ENCODE results near the gene PIK3R6. TPM values are rescaled to one million over a fixed set of nuclear protein-coding genes. Genes with fewer than 3 reads are reported as not detected.

Gene PIK3R6
- total and polyA plus RNA-seq, 2 experiments from 2014 or later, result 0.11 to 0.24 TPM

DNA sequence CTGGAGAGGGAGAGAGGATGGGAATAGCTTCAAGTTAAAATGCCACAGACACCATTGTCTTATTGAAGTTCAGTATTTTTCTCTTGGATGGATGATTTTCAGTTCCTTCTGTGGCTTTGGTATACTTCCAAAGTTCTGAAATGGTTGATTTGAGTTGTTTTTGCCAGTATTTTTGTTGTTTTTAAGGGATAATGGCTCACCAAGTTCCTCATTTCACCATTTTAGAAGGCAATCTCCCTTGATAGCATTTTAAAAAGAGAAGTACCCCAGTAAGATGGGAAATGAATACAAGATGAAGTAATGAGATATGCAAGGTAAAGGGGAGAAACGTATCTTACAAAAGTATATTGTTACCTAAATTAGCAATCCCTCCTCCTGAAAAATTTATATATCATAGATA, 90.6 kb downstream of the PIK3R6 start (continued):
- TF ChIP-seq, protein P1, sequence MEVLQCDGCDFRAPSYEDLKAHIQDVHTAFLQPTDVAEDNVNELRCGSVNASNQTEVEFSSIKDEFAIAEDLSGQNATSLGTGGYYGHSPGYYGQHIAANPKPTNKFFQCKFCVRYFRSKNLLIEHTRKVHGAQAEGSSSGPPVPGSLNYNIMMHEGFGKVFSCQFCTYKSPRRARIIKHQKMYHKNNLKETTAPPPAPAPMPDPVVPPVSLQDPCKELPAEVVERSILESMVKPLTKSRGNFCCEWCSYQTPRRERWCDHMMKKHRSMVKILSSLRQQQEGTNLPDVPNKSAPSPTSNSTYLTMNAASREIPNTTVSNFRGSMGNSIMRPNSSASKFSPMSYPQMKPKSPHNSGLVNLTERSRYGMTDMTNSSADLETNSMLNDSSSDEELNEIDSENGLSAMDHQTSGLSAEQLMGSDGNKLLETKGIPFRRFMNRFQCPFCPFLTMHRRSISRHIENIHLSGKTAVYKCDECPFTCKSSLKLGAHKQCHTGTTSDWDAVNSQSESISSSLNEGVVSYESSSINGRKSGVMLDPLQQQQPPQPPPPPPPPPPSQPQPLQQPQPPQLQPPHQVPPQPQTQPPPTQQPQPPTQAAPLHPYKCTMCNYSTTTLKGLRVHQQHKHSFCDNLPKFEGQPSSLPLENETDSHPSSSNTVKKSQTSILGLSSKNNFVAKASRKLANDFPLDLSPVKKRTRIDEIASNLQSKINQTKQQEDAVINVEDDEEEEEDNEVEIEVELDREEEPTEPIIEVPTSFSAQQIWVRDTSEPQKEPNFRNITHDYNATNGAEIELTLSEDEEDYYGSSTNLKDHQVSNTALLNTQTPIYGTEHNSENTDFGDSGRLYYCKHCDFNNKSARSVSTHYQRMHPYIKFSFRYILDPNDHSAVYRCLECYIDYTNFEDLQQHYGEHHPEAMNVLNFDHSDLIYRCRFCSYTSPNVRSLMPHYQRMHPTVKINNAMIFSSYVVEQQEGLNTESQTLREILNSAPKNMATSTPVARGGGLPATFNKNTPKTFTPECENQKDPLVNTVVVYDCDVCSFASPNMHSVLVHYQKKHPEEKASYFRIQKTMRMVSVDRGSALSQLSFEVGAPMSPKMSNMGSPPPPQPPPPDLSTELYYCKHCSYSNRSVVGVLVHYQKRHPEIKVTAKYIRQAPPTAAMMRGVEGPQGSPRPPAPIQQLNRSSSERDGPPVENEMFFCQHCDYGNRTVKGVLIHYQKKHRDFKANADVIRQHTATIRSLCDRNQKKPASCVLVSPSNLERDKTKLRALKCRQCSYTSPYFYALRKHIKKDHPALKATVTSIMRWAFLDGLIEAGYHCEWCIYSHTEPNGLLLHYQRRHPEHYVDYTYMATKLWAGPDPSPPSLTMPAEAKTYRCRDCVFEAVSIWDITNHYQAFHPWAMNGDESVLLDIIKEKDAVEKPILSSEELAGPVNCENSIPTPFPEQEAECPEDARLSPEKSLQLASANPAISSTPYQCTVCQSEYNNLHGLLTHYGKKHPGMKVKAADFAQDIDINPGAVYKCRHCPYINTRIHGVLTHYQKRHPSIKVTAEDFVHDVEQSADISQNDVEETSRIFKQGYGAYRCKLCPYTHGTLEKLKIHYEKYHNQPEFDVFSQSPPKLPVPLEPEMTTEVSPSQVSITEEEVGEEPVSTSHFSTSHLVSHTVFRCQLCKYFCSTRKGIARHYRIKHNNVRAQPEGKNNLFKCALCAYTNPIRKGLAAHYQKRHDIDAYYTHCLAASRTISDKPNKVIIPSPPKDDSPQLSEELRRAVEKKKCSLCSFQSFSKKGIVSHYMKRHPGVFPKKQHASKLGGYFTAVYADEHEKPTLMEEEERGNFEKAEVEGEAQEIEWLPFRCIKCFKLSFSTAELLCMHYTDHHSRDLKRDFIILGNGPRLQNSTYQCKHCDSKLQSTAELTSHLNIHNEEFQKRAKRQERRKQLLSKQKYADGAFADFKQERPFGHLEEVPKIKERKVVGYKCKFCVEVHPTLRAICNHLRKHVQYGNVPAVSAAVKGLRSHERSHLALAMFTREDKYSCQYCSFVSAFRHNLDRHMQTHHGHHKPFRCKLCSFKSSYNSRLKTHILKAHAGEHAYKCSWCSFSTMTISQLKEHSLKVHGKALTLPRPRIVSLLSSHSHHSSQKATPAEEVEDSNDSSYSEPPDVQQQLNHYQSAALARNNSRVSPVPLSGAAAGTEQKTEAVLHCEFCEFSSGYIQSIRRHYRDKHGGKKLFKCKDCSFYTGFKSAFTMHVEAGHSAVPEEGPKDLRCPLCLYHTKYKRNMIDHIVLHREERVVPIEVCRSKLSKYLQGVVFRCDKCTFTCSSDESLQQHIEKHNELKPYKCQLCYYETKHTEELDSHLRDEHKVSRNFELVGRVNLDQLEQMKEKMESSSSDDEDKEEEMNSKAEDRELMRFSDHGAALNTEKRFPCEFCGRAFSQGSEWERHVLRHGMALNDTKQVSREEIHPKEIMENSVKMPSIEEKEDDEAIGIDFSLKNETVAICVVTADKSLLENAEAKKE (CRISPR knock-in tag; IDR thresholded peaks at IDR 0.05), result no peak
- TF ChIP-seq EZH2phosphoT487 (IDR thresholded peaks at IDR 0.05; ENCODE audit: unreplicated experiment) (no peak), ZNF114 (CRISPR knock-in tag; IDR thresholded peaks at IDR 0.05) (no peak)
- TF ChIP-seq, protein P2, sequence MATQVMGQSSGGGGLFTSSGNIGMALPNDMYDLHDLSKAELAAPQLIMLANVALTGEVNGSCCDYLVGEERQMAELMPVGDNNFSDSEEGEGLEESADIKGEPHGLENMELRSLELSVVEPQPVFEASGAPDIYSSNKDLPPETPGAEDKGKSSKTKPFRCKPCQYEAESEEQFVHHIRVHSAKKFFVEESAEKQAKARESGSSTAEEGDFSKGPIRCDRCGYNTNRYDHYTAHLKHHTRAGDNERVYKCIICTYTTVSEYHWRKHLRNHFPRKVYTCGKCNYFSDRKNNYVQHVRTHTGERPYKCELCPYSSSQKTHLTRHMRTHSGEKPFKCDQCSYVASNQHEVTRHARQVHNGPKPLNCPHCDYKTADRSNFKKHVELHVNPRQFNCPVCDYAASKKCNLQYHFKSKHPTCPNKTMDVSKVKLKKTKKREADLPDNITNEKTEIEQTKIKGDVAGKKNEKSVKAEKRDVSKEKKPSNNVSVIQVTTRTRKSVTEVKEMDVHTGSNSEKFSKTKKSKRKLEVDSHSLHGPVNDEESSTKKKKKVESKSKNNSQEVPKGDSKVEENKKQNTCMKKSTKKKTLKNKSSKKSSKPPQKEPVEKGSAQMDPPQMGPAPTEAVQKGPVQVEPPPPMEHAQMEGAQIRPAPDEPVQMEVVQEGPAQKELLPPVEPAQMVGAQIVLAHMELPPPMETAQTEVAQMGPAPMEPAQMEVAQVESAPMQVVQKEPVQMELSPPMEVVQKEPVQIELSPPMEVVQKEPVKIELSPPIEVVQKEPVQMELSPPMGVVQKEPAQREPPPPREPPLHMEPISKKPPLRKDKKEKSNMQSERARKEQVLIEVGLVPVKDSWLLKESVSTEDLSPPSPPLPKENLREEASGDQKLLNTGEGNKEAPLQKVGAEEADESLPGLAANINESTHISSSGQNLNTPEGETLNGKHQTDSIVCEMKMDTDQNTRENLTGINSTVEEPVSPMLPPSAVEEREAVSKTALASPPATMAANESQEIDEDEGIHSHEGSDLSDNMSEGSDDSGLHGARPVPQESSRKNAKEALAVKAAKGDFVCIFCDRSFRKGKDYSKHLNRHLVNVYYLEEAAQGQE (IDR thresholded peaks at IDR 0.05; ENCODE audit: unreplicated experiment), result no peak

DNA sequence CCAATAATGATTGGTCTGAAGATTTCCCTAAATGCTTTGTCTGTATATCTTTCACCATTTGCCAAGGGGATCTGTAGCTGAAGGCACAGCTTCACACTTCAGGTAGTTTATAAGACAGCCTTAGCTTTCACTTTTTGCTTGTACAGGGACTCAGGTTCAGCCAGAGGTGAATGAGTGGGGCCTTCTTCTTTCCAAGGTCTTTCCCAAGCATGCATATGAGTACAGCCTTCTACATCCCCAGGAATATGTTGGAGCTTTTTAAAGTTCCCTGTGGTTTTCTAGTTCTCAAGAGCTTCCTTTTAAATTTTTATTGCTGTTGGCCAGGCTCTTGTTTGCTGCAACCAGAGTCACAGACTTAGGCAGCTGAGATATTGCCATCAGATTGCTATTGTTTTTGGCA, 91.2 kb downstream of the PIK3R6 start:
- DNase-seq (ENCODE audit: low spot score) (no peak), ATAC-seq (no peak)
- H3K36me3 Mint-ChIP-seq (ENCODE audit: low read depth), result no peaks in the 10 kb centered on the region
- no peaks in the 10 kb centered on the region for H3K27me3 ChIP-seq (ENCODE audit: insufficient read depth)
- no peaks in the 10 kb centered on the region; the same call in 1 of the 2 replicates for H3K9me2 ChIP-seq (ENCODE audit: insufficient read depth)
- no peak overlapping the region for H2AFZ ChIP-seq
- peaks cover 3% of the 10 kb centered on the region for H3K27me3 Mint-ChIP-seq (ENCODE audit: insufficient read depth, low read depth, poor library complexity)
- H3K9me3 Mint-ChIP-seq, result no peaks in the 10 kb centered on the region; the same call in 2 of the 3 replicates
- no peaks in the 10 kb centered on the region for H3K4me1 ChIP-seq (ENCODE audit: insufficient read depth)
- H3K4me2 ChIP-seq, result no peak overlapping the region
- H3K27ac Mint-ChIP-seq, result no peak overlapping the region
- H3K79me2 ChIP-seq (replicated peaks; ENCODE audit: insufficient read depth), result no peaks in the 10 kb centered on the region
- H3K36me3 ChIP-seq (ENCODE audit: insufficient read depth), result no peaks in the 10 kb centered on the region
- H3F3A ChIP-seq (replicated peaks; ENCODE audit: low read depth), result no peaks in the 10 kb centered on the region
- peaks cover 4% of the 10 kb centered on the region; the same call in 2 of the 3 replicates for H3K4me1 Mint-ChIP-seq
- no peak overlapping the region for H3K4me3 Mint-ChIP-seq
- no peak overlapping the region for H3K4me3 ChIP-seq
- no peaks in the 10 kb centered on the region for H4K20me1 ChIP-seq (replicated peaks; ENCODE audit: insufficient read depth)
- H3K27ac ChIP-seq (ENCODE audit: low read depth), result no peak overlapping the region
- TF ChIP-seq, protein P2 (IDR thresholded peaks at IDR 0.05; ENCODE audit: unreplicated experiment), result no peak
- no peak for TF ChIP-seq ZNF331 (CRISPR knock-in tag; IDR thresholded peaks at IDR 0.05; ENCODE audit: low read depth)
- no peak for TF ChIP-seq EZH2phosphoT487 (IDR thresholded peaks at IDR 0.05; ENCODE audit: unreplicated experiment)
- no peak for TF ChIP-seq POLR2AphosphoS5 (IDR thresholded peaks at IDR 0.05; ENCODE audit: low read depth)
- TF ChIP-seq STAT1 (IDR thresholded peaks at IDR 0.05; ENCODE audit: unreplicated experiment), result no peak
